ENCODE data around the gene EFCAB11. TPM values are rescaled to one million over a fixed set of nuclear protein-coding genes. Genes with fewer than 3 reads are reported as not detected.

EFCAB11 gene, protein sequence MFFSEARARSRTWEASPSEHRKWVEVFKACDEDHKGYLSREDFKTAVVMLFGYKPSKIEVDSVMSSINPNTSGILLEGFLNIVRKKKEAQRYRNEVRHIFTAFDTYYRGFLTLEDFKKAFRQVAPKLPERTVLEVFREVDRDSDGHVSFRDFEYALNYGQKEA
- 24.6 TPM for total RNA-seq

DNA sequence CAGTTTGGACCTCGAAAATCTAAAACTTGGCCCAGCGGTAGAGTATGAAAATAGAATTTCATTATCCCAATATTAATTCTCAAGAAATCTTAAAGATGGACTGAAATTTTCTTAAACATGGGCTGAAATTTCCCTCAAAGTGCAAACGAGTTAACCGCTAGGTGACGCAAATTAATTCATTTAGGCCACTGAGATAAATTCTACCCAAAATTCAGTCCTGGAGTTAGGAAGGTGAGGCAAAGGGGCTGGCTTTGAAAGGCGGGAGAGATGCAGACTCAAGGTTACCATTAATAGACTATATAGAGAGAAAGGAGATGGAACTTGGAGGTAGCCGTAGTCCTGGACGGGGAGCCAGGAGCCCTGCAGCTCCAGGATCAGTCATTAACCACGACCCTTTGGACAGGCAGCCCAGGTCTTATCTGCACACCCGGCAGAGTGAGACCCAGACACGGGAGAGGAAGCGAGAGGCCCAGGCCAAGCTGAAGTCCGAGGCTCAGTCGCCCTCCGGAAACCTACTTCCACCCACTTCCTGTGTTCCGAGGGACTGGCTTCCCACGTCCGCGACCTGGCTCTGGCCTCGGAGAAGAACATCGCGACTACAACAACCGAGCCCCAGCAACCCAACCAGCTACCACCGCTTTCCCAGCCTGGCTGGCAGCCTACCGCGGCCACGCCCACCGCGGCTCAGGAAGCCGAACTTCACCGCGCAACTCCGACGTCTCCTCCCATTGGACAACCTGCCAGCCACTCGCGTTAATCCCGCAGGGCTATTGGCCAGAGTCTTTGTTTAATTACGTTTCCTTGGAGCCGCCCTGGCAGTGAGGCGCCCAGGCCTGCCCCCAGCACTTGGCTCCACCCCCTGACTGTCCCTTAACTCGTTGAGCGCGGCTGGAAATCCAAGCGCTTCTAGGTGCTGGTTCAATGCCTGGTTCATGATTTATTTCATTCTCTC lies at the start of gene EFCAB11:
TSS of gene EFCAB11 (minus strand) at position 661 of the 952 bp plus-strand sequence. CDS start at position 591, 70 bp downstream.

DNA sequence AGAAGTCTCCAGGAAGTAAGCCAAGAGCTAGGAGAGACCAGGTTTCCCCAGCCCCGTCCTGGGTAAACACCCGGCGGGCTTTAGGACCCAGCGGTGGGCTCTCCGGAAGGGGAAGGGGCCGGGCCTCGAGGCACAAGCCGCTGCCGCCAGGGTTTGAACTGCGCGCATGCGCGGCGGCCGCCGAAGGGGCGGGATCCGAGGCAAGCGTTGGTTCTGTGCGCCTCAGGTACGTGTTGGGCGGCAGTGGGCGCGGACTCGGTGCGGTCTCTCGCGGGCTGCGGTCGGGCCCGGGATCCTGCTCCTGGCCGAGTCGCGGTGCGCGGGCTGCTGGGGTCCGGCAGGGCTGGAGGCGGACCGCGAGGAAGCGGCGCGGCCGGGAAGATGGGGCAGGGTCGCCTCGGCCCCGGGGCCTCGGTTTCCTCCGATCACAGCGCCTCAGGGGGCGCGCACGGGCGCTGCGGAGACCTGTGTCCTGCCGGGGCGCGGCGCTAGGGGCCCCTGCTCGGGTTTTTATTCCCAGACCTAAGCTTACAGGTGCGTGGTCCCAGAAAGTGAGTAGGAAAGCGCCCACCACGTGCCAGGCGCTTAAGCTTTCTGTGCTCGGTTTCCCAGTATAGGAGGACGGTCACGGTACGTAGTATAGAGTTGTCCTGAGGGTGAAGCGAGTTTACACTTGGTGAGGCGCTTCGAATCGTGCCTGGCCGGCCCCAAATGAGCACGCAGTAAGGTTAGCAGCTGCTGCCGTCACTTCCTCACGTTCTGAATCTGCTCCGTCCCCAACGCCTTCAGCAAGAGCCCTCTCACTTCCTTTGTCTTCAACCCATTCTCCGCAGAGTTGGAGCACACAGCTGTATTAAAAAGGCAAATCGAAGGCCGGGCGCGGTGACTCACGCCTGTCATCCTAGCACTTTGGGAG lies 1.5 kb upstream of the EFCAB11 start, which contains the start of gene TDP1:
TSS of gene TDP1 (plus strand) at position 183 of the 916 bp plus-strand sequence. CDS start 7,188 bp downstream, outside the sequence.

Other genes with a start within 250 kb of the EFCAB11 start
- 39.7 TPM for gene TDP1, start 1.2 kb upstream of the EFCAB11 start, total RNA-seq
- gene KCNK13, start 107.3 kb upstream of the EFCAB11 start, total RNA-seq = 1.4 TPM